ENCODE measurements around the gene SLC9A5. TPM values are rescaled to one million over a fixed set of nuclear protein-coding genes. Genes with fewer than 3 reads are reported as not detected.

The SLC9A5 gene
- total RNA-seq, 1 experiment from 2014 or later, result 5.6 TPM

DNA sequence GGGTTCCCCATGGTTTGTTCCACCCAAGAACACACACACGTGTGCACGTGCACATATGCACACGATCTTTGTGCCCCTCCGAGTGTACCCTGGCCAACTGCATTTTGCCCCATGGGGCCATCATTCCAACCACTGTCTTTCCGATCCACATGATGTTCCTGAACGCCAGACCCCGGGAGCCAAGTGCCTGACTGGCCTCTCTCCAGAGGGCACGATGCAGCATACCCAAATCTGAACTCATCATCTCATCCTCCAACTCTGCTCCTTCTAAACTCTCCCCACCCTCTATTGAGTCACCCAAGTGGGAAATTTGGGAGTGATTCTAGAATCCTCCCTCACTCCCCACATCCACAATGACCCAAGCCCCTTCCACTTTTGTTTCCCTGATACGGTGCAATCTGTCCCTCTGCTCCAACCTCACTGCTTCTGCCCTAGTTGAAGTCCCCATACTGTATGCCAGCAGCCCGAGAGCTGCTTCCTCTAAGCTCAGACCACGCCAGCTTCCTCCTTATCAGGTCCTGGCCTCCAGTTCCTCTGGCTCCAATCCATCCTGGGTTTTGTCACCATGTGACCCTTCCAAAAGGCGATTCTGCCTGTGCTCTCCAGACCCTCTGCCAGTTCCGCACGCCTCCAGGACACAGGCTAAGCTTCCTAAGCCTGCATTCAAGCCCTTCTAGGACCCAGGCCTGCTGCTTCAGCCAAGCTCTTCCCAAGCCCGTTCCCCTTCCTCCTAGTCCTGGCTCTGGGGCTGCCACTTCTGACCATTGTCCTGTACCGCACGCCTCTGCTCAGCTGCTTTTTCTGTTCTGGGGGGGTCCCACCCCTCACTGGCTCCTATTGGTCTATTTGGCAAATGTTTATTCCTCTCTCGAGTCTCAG lies 31.9 kb upstream of the SLC9A5 start:
- H3K4me1 ChIP-seq (ENCODE audit: control insufficient read depth in 1 of 2, insufficient read depth in 2 of 2, low read length in 2 of 2), result peaks cover 0 to 8% of the 10 kb centered on the region in 2 experiments; a peak in 2 of 4 replicates
- POLR2A ChIA-PET, result interaction anchor here (1.0 kb wide), 1 partner anchor 10 kb away, joined by 3 read pairs; the partner anchor contains the start of gene TMEM208
- H3K9me2 ChIP-seq (ENCODE audit: insufficient read depth), result no peaks in the 10 kb centered on the region
- H3K9ac ChIP-seq (ENCODE audit: low read length), result no peak overlapping the region
- no peak overlapping the region for H3K27ac ChIP-seq (ENCODE audit: low read depth, low read length)
- H4K20me1 ChIP-seq (ENCODE audit: insufficient read depth), result no peaks in the 10 kb centered on the region
- RAD21 ChIA-PET (ENCODE audit: low non-redundant PET in 1 of 2, low total read pairs in 2 of 2, uncharacterized antibody in 2 of 2, unreplicated experiment in 2 of 2), result no interaction called here
- no peaks in the 10 kb centered on the region for H3K79me2 ChIP-seq (ENCODE audit: insufficient read depth, low read length)
- no peak overlapping the region for H3K4me2 ChIP-seq (ENCODE audit: low read length)
- ATAC-seq, result no peak
- H3K9me3 ChIP-seq (ENCODE audit: control insufficient read depth in 1 of 2, insufficient read depth in 1 of 2, low read depth in 1 of 2, low read length in 2 of 2), result no peaks in the 10 kb centered on the region
- TF ChIP-seq, protein P1, sequence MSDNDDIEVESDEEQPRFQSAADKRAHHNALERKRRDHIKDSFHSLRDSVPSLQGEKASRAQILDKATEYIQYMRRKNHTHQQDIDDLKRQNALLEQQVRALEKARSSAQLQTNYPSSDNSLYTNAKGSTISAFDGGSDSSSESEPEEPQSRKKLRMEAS (IDR thresholded peaks at IDR 0.05), result no peak
- TF ChIP-seq ZFX (IDR thresholded peaks at IDR 0.05) (no peak), JUND (IDR thresholded peaks at IDR 0.05) (no peak), CBX3 (IDR thresholded peaks at IDR 0.05; ENCODE audit: low read depth) (no peak), EZH2phosphoT487 (IDR thresholded peaks at IDR 0.05; ENCODE audit: borderline replicate concordance) (no peak)
- TF ChIP-seq, protein P2, sequence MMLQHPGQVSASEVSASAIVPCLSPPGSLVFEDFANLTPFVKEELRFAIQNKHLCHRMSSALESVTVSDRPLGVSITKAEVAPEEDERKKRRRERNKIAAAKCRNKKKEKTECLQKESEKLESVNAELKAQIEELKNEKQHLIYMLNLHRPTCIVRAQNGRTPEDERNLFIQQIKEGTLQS (IDR thresholded peaks at IDR 0.05), result no peak
- H3K27me3 ChIP-seq (ENCODE audit: insufficient read depth, low read length), result no peaks in the 10 kb centered on the region
- H3K4me3 ChIP-seq (replicated peaks in 1 of 2; ENCODE audit: low read depth in 1 of 2, low read length in 2 of 2), result no peak overlapping the region
- no peak for DNase-seq (ENCODE audit: low read depth, low spot score)
- H3K36me3 ChIP-seq (ENCODE audit: control insufficient read depth in 1 of 2, insufficient read depth in 2 of 2, low read length in 2 of 2), result no peaks in the 10 kb centered on the region
- BruUV-seq (replicated peaks), result no TSS peak
- CTCF ChIA-PET, result no interaction called here
- intact Hi-C loops (cut with micrococcal nuclease), result no loop called here
- H2AFZ ChIP-seq (ENCODE audit: low read depth, low read length, poor library complexity, severe bottlenecking), result no peak overlapping the region

DNA sequence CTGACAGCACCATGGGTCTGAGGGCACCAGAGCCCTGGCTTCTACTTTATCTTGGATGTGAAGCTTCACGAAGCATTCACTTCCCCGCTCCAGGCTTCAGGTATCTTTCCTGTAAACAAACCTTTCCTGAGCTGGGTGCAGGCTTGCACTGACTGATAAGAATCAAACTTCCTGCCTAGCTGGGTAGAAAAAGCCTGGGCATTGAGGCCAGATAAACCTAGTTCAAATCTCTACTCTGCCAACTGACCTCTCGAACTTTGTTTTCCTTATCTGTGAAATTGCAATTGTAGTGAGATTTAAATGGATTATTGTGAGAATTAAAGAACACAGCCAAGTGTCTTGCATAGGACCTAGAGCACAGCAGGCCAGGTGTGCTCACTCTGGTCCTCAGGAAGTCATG lies 24.8 kb upstream of the SLC9A5 start:
- H4K20me1 ChIP-seq (ENCODE audit: insufficient read depth), result no peaks in the 10 kb centered on the region
- H3K4me2 ChIP-seq (ENCODE audit: low read length), result no peak overlapping the region
- no peak overlapping the region for H3K9ac ChIP-seq (ENCODE audit: low read length)
- H3K36me3 ChIP-seq (ENCODE audit: control insufficient read depth in 1 of 2, insufficient read depth in 2 of 2, low read length in 2 of 2), result peaks cover 0 to 11% of the 10 kb centered on the region in 2 experiments; a peak in 1 of 4 replicates
- no peak overlapping the region for H3K4me3 ChIP-seq (replicated peaks in 1 of 2; ENCODE audit: low read depth in 1 of 2, low read length in 2 of 2)
- ChIA-PET RAD21 (ENCODE audit: low non-redundant PET in 1 of 2, low total read pairs in 2 of 2, uncharacterized antibody in 2 of 2, unreplicated experiment in 2 of 2) (no interaction called here), CTCF (no interaction called here), POLR2A (no interaction called here)
- peaks cover 6 to 18% of the 10 kb centered on the region in 2 experiments; a peak in 3 of 4 replicates for H3K4me1 ChIP-seq (ENCODE audit: control insufficient read depth in 1 of 2, insufficient read depth in 2 of 2, low read length in 2 of 2)
- ATAC-seq, result no peak
- no peaks in the 10 kb centered on the region for H3K9me2 ChIP-seq (ENCODE audit: insufficient read depth)
- no peak overlapping the region for H2AFZ ChIP-seq (ENCODE audit: low read depth, low read length, poor library complexity, severe bottlenecking)
- intact Hi-C loops (cut with micrococcal nuclease), result no loop called here
- no peak overlapping the region for H3K27ac ChIP-seq (ENCODE audit: low read depth, low read length)
- H3K9me3 ChIP-seq (ENCODE audit: control insufficient read depth in 1 of 2, insufficient read depth in 1 of 2, low read depth in 1 of 2, low read length in 2 of 2), result no peaks in the 10 kb centered on the region
- no TSS peak for BruUV-seq (replicated peaks)
- DNase-seq (ENCODE audit: low read depth, low spot score), result no peak
- H3K79me2 ChIP-seq (ENCODE audit: insufficient read depth, low read length), result peaks cover 18% of the 10 kb centered on the region
- no peaks in the 10 kb centered on the region for H3K27me3 ChIP-seq (ENCODE audit: insufficient read depth, low read length)
- TF ChIP-seq, protein P3, sequence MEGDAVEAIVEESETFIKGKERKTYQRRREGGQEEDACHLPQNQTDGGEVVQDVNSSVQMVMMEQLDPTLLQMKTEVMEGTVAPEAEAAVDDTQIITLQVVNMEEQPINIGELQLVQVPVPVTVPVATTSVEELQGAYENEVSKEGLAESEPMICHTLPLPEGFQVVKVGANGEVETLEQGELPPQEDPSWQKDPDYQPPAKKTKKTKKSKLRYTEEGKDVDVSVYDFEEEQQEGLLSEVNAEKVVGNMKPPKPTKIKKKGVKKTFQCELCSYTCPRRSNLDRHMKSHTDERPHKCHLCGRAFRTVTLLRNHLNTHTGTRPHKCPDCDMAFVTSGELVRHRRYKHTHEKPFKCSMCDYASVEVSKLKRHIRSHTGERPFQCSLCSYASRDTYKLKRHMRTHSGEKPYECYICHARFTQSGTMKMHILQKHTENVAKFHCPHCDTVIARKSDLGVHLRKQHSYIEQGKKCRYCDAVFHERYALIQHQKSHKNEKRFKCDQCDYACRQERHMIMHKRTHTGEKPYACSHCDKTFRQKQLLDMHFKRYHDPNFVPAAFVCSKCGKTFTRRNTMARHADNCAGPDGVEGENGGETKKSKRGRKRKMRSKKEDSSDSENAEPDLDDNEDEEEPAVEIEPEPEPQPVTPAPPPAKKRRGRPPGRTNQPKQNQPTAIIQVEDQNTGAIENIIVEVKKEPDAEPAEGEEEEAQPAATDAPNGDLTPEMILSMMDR (IDR thresholded peaks at IDR 0.05 in 2 of 3, conservative IDR thresholded peaks at IDR 0.05 in 1 of 3; ENCODE audit: borderline replicate concordance in 1 of 3, insufficient read depth in 1 of 3, low read depth in 2 of 3, low read length in 2 of 3), result no peak
- TF ChIP-seq EZH2 (IDR thresholded peaks at IDR 0.05) (no peak), ZFX (IDR thresholded peaks at IDR 0.05) (no peak), EZH2phosphoT487 (IDR thresholded peaks at IDR 0.05; ENCODE audit: borderline replicate concordance) (no peak), SIN3A (IDR thresholded peaks at IDR 0.05; ENCODE audit: low read depth) (no peak), ELF1 (IDR thresholded peaks at IDR 0.05; ENCODE audit: borderline replicate concordance, low read depth) (no peak), SP1 (IDR thresholded peaks at IDR 0.05; ENCODE audit: low read depth) (no peak), CEBPB (IDR thresholded peaks at IDR 0.05; ENCODE audit: low read depth) (no peak), RAD21 (IDR thresholded peaks at IDR 0.05; ENCODE audit: low read depth) (no peak), FOSL1 (IDR thresholded peaks at IDR 0.05; ENCODE audit: low read depth) (no peak)
- TF ChIP-seq, protein P4, sequence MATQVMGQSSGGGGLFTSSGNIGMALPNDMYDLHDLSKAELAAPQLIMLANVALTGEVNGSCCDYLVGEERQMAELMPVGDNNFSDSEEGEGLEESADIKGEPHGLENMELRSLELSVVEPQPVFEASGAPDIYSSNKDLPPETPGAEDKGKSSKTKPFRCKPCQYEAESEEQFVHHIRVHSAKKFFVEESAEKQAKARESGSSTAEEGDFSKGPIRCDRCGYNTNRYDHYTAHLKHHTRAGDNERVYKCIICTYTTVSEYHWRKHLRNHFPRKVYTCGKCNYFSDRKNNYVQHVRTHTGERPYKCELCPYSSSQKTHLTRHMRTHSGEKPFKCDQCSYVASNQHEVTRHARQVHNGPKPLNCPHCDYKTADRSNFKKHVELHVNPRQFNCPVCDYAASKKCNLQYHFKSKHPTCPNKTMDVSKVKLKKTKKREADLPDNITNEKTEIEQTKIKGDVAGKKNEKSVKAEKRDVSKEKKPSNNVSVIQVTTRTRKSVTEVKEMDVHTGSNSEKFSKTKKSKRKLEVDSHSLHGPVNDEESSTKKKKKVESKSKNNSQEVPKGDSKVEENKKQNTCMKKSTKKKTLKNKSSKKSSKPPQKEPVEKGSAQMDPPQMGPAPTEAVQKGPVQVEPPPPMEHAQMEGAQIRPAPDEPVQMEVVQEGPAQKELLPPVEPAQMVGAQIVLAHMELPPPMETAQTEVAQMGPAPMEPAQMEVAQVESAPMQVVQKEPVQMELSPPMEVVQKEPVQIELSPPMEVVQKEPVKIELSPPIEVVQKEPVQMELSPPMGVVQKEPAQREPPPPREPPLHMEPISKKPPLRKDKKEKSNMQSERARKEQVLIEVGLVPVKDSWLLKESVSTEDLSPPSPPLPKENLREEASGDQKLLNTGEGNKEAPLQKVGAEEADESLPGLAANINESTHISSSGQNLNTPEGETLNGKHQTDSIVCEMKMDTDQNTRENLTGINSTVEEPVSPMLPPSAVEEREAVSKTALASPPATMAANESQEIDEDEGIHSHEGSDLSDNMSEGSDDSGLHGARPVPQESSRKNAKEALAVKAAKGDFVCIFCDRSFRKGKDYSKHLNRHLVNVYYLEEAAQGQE (IDR thresholded peaks at IDR 0.05; ENCODE audit: low read depth), result no peak

Data from HCT116 (cell line).